Astrocyte (in vitro differentiated cells and primary cell): ENCODE measurements around the gene NAIF1. TPM values are rescaled to one million over a fixed set of nuclear protein-coding genes. Genes with fewer than 3 reads are reported as not detected.

Experiments used
- DNase-seq: peaks from one replicate; pipeline ENCODE4 v3.0.0-alpha.2; 2010; ENCODE audit warnings: low read depth
- FAIRE-seq: peaks from 2 replicates; lab custom pipeline; 2011; peaks lifted over from hg19 to GRCh38; lab: Jason Lieb, UNC
- H2AFZ ChIP-seq: 2 replicates; pipeline ENCODE4 v1.6.0; 2012; ENCODE audit warnings: low read depth, low read length, inconsistent platforms
- H3K27ac ChIP-seq: 2 replicates; pipeline ENCODE4 v1.5.1; 2011; ENCODE audit warnings: low read depth, low read length, inconsistent platforms
- H3K27me3 ChIP-seq: 2 replicates; pipeline ENCODE4 v1.6.0; 2011; ENCODE audit warnings: low read length, inconsistent platforms; ENCODE audit not compliant: insufficient read depth
- H3K36me3 ChIP-seq: 2 replicates; pipeline ENCODE4 v1.5.1; 2011; ENCODE audit warnings: low read length, inconsistent platforms; ENCODE audit not compliant: insufficient read depth
- H3K4me1 ChIP-seq: 2 replicates; pipeline ENCODE4 v1.5.1; 2011; ENCODE audit warnings: low read length, inconsistent platforms; ENCODE audit not compliant: insufficient read depth
- H3K4me2 ChIP-seq: 2 replicates; pipeline ENCODE4 v1.6.0; 2012; ENCODE audit warnings: low read length, inconsistent platforms
- H3K4me3 ChIP-seq: 2 replicates; pipeline ENCODE4 v1.5.1; 2011; ENCODE audit warnings: low read depth, mild to moderate bottlenecking, low read length, inconsistent platforms; ENCODE audit not compliant: insufficient read depth
- H3K79me2 ChIP-seq: 2 replicates; pipeline ENCODE4 v1.6.0; 2012; ENCODE audit warnings: mild to moderate bottlenecking, low read length, inconsistent platforms; ENCODE audit not compliant: insufficient read depth
- H3K9ac ChIP-seq: 2 replicates; pipeline ENCODE4 v1.6.0; 2012; ENCODE audit warnings: mild to moderate bottlenecking, low read length, inconsistent platforms
- H3K9me3 ChIP-seq: 2 replicates; pipeline ENCODE4 v1.5.1; 2012; ENCODE audit warnings: low read depth, mild to moderate bottlenecking, low read length, inconsistent platforms; ENCODE audit not compliant: insufficient read depth
- H4K20me1 ChIP-seq: 2 replicates; pipeline ENCODE4 v1.6.0; 2012; ENCODE audit warnings: low read length, inconsistent platforms; ENCODE audit not compliant: insufficient read depth
- H3K27ac Mint-ChIP-seq: one replicate; pipeline ENCODE4 v1.8.0; 2021; ENCODE audit warnings: mild to moderate bottlenecking, mixed read lengths; ENCODE audit not compliant: unreplicated experiment
- H3K27me3 Mint-ChIP-seq: one replicate; pipeline ENCODE4 v1.8.0; 2021; ENCODE audit warnings: low read depth, mixed read lengths; ENCODE audit not compliant: unreplicated experiment
- H3K36me3 Mint-ChIP-seq: one replicate; pipeline ENCODE4 v1.8.0; 2021; ENCODE audit warnings: low read depth, mixed read lengths; ENCODE audit not compliant: unreplicated experiment
- H3K4me1 Mint-ChIP-seq: one replicate; pipeline ENCODE4 v1.8.0; 2021; ENCODE audit warnings: low read depth, mixed read lengths; ENCODE audit not compliant: unreplicated experiment
- H3K4me3 Mint-ChIP-seq: one replicate; pipeline ENCODE4 v1.8.0; 2021; ENCODE audit warnings: mild to moderate bottlenecking, moderate library complexity, mixed read lengths; ENCODE audit not compliant: unreplicated experiment
- H3K9me3 Mint-ChIP-seq: one replicate; pipeline ENCODE4 v1.8.0; 2021; ENCODE audit warnings: mild to moderate bottlenecking, mixed read lengths; ENCODE audit not compliant: unreplicated experiment
- EZH2 ChIP-seq: IDR thresholded peaks from 2 replicates; pipeline ENCODE4 v1.6.1; 2012; ENCODE audit warnings: mild to moderate bottlenecking, low read length, inconsistent platforms; ENCODE audit not compliant: insufficient read depth
- total RNA-seq: library from RNA; stranded (reverse); gene quantifications from 2 replicates; pipeline ENCODE4 v1.2.1, GENCODE V29; 2021
- TF ChIP-seq, protein P1 (sequence below): IDR thresholded peaks from 2 replicates; pipeline ENCODE4 v1.5.1; 2011; ENCODE audit warnings: low read depth, mild to moderate bottlenecking, inconsistent platforms, low read length, moderate library complexity; ENCODE audit not compliant: insufficient read depth

Gene NAIF1
- total RNA-seq, 1 donor from 2014 or later = 10.2 TPM

GRCh38 chr9:128078504-128079434, 11.6 kb upstream of the NAIF1 start:
- DNase-seq (peak; percentile 56), FAIRE-seq (no peak)
- Histone ChIP-seq H3K9me3 (no peaks in the 10 kb centered on the region), H4K20me1 (peaks cover 28% of the 10 kb centered on the region), H3K79me2 (peaks cover 67% of the 10 kb centered on the region), H3K4me1 (peaks cover 35% of the 10 kb centered on the region), H3K27me3 (no peaks in the 10 kb centered on the region), H2AFZ (no peak overlapping the region), H3K9ac (no peak overlapping the region), H3K27ac (no peak overlapping the region), H3K36me3 (no peaks in the 10 kb centered on the region), H3K4me2 (peak overlapping the region; percentile 44), H3K4me3 (no peak overlapping the region)
- no peaks in the 10 kb centered on the region for H3K27me3 Mint-ChIP-seq
- no peak overlapping the region for H3K4me3 Mint-ChIP-seq
- no peaks in the 10 kb centered on the region for H3K9me3 Mint-ChIP-seq
- peaks cover 34% of the 10 kb centered on the region for H3K4me1 Mint-ChIP-seq
- H3K27ac Mint-ChIP-seq = peak overlapping the region; percentile 66
- TF ChIP-seq EZH2 = no peak
- TF ChIP-seq, protein P1, sequence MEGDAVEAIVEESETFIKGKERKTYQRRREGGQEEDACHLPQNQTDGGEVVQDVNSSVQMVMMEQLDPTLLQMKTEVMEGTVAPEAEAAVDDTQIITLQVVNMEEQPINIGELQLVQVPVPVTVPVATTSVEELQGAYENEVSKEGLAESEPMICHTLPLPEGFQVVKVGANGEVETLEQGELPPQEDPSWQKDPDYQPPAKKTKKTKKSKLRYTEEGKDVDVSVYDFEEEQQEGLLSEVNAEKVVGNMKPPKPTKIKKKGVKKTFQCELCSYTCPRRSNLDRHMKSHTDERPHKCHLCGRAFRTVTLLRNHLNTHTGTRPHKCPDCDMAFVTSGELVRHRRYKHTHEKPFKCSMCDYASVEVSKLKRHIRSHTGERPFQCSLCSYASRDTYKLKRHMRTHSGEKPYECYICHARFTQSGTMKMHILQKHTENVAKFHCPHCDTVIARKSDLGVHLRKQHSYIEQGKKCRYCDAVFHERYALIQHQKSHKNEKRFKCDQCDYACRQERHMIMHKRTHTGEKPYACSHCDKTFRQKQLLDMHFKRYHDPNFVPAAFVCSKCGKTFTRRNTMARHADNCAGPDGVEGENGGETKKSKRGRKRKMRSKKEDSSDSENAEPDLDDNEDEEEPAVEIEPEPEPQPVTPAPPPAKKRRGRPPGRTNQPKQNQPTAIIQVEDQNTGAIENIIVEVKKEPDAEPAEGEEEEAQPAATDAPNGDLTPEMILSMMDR = no peak
- H3K36me3 Mint-ChIP-seq = no peaks in the 10 kb centered on the region

GRCh38 chr9:128077847-128078503, 10.9 kb upstream of the NAIF1 start:
- Histone ChIP-seq H3K4me1 (peaks cover 37% of the 10 kb centered on the region), H3K9ac (no peak overlapping the region), H3K9me3 (no peaks in the 10 kb centered on the region), H3K27ac (no peak overlapping the region), H3K36me3 (no peaks in the 10 kb centered on the region), H3K79me2 (peaks cover 74% of the 10 kb centered on the region), H3K4me3 (no peak overlapping the region), H2AFZ (no peak overlapping the region), H3K4me2 (no peak overlapping the region), H3K27me3 (no peaks in the 10 kb centered on the region), H4K20me1 (peaks cover 26% of the 10 kb centered on the region)
- FAIRE-seq = no peak
- H3K9me3 Mint-ChIP-seq = no peaks in the 10 kb centered on the region
- no peak overlapping the region for H3K4me3 Mint-ChIP-seq
- peaks cover 37% of the 10 kb centered on the region for H3K4me1 Mint-ChIP-seq
- H3K27ac Mint-ChIP-seq = no peak overlapping the region
- no peak for DNase-seq
- H3K36me3 Mint-ChIP-seq = no peaks in the 10 kb centered on the region
- H3K27me3 Mint-ChIP-seq = no peaks in the 10 kb centered on the region
- TF ChIP-seq EZH2 = no peak
- TF ChIP-seq, protein P1 = no peak
